A673 (cell line): ENCODE measurements around the gene USP44. TPM values are rescaled to one million over a fixed set of nuclear protein-coding genes. Genes with fewer than 3 reads are reported as not detected.
"Not testable (repeated sequence)": the region's sequence is repeated elsewhere in the genome, so short reads cannot be mapped to it uniquely, and the experiment has no call there.

Source experiments
- BruUV-seq: library from RNA; stranded (reverse); fragments of 400-500 nt; replicated peaks from 2 replicates; lab custom pipeline; 2021; lab: Mats Ljungman, UMichigan
- CTCF ChIA-PET: fragments of 300-600 bp; sonication (Branson Sonifier 250); formaldehyde crosslinking; loops from one replicate; lab custom pipeline; 2022; ENCODE audit warnings: antibody characterized with exemption; lab: Charles Lee
- POLR2A ChIA-PET: fragments of 300-600 bp; sonication (Branson Sonifier 250); formaldehyde crosslinking; loops from one replicate; lab custom pipeline; 2022; ENCODE audit warnings: antibody characterized with exemption; ENCODE audit not compliant: low non-redundant PET; lab: Charles Lee
- DNase-seq: peaks from one replicate; pipeline ENCODE4 v3.0.0-alpha.2; 2015; ENCODE audit warnings: low spot score
- H3K27ac ChIP-seq: fragments of 200-600 bp; sonication (generic); 2 replicates; pipeline ENCODE4 v1.5.1; 2016; ENCODE audit warnings: mixed run types, low read depth, mild to moderate bottlenecking, mixed read lengths, antibody characterized with exemption, low read length; ENCODE audit not compliant: poor library complexity, severe bottlenecking
- H3K27me3 ChIP-seq: fragments of 200-600 bp; sonication (generic); replicated peaks from 2 replicates; pipeline ENCODE4 v1.6.1; 2017; ENCODE audit warnings: mixed run types, low read depth, mild to moderate bottlenecking, mixed read lengths, antibody characterized with exemption, low read length; ENCODE audit not compliant: insufficient read depth, poor library complexity
- H3K36me3 ChIP-seq: fragments of 200-600 bp; sonication (generic); 2 replicates; pipeline ENCODE4 v1.6.1; 2016; ENCODE audit warnings: mixed run types, mild to moderate bottlenecking, mixed read lengths, antibody characterized with exemption, low read length; ENCODE audit not compliant: insufficient read depth, poor library complexity, severe bottlenecking
- H3K4me1 ChIP-seq: fragments of 200-600 bp; sonication (generic); 2 replicates; pipeline ENCODE4 v1.6.1; 2017; ENCODE audit warnings: mixed run types, mild to moderate bottlenecking, mixed read lengths, antibody characterized with exemption, low read length; ENCODE audit not compliant: insufficient read depth, poor library complexity, severe bottlenecking
- H3K4me3 ChIP-seq: fragments of 200-600 bp; sonication (generic); 2 replicates; pipeline ENCODE4 v1.5.1; 2016; ENCODE audit warnings: low read depth, mixed run types, mild to moderate bottlenecking, mixed read lengths, low read length; ENCODE audit not compliant: poor library complexity, severe bottlenecking
- H3K9me3 ChIP-seq: fragments of 200-600 bp; sonication (generic); 2 replicates; pipeline ENCODE4 v1.6.1; 2016; ENCODE audit warnings: mixed run types, low read depth, mild to moderate bottlenecking, mixed read lengths, antibody characterized with exemption, low read length; ENCODE audit not compliant: poor library complexity, severe bottlenecking
- CTCF ChIP-seq: fragments of 300-800, 200-600 bp; sonication (generic); conservative IDR thresholded peaks from 2 replicates; pipeline ENCODE4 v1.5.1; 2017; ENCODE audit warnings: low read depth, mild to moderate bottlenecking, antibody characterized with exemption, low read length, moderate library complexity, mixed read lengths
- EZH2 ChIP-seq: fragments of 200-600 bp; sonication (generic); IDR thresholded peaks from 2 replicates; pipeline ENCODE4 v1.6.1; 2017; ENCODE audit warnings: borderline replicate concordance, low read depth, mild to moderate bottlenecking, mixed read lengths, antibody characterized with exemption, low read length; ENCODE audit not compliant: poor library complexity, severe bottlenecking
- intact Hi-C: fragments of 100-400 bp; cut with micrococcal nuclease; formaldehyde crosslinking; loops from one replicate; pipeline ENCODE4 v1.10.0; 2022; ENCODE audit not compliant: unreplicated experiment
- total RNA-seq: library from RNA; stranded (reverse); gene quantifications from 2 replicates; pipeline ENCODE4 v1.2.3, GENCODE V29; 2021

USP44 gene
- total RNA-seq, 1 experiment from 2014 or later: 7.1 TPM

GRCh38 chr12:95492462-95492861 is 58.8 kb downstream of the USP44 start:
- DNase-seq: no peak
- no peak overlapping the region for H3K27ac ChIP-seq
- CTCF ChIA-PET: no interaction called here
- no peaks in the 10 kb centered on the region for H3K9me3 ChIP-seq
- no peak for TF ChIP-seq EZH2
- no peak for TF ChIP-seq CTCF
- H3K27me3 ChIP-seq: no peaks in the 10 kb centered on the region
- intact Hi-C loops: no loop called here
- POLR2A ChIA-PET: no interaction called here
- no peaks in the 10 kb centered on the region for H3K4me1 ChIP-seq
- H3K36me3 ChIP-seq: peaks cover 69% of the 10 kb centered on the region
- no TSS peak for BruUV-seq
- no peak overlapping the region for H3K4me3 ChIP-seq

GRCh38 chr12:95487024-95487423 is 64.3 kb downstream of the USP44 start:
- H3K4me3 ChIP-seq: no peak overlapping the region
- no peaks in the 10 kb centered on the region for H3K27me3 ChIP-seq
- no TSS peak for BruUV-seq
- no peak for TF ChIP-seq EZH2
- TF ChIP-seq CTCF: no peak
- no peaks in the 10 kb centered on the region for H3K9me3 ChIP-seq
- DNase-seq: no peak
- intact Hi-C loops: no loop called here
- no peak overlapping the region for H3K27ac ChIP-seq
- peaks cover 73% of the 10 kb centered on the region for H3K36me3 ChIP-seq
- POLR2A ChIA-PET: no interaction called here
- CTCF ChIA-PET: no interaction called here
- H3K4me1 ChIP-seq: no peaks in the 10 kb centered on the region

GRCh38 chr12:95484524-95484923 is 66.8 kb downstream of the USP44 start:
- ChIA-PET CTCF (no interaction called here), POLR2A (no interaction called here)
- H3K27me3 ChIP-seq: no peaks in the 10 kb centered on the region
- no peaks in the 10 kb centered on the region for H3K9me3 ChIP-seq
- no peak for DNase-seq
- no peaks in the 10 kb centered on the region for H3K4me1 ChIP-seq
- H3K27ac ChIP-seq: no peak overlapping the region
- TF ChIP-seq EZH2 (no peak), CTCF (no peak)
- H3K4me3 ChIP-seq: no peak overlapping the region
- intact Hi-C loops: no loop called here
- peaks cover 68% of the 10 kb centered on the region for H3K36me3 ChIP-seq
- no TSS peak for BruUV-seq

GRCh38 chr12:95482564-95482963 is 68.7 kb downstream of the USP44 start:
- H3K27me3 ChIP-seq, POLR2A ChIA-PET, H3K27ac ChIP-seq, intact Hi-C loops, H3K9me3 ChIP-seq, BruUV-seq, DNase-seq, H3K4me1 ChIP-seq, CTCF ChIA-PET, H3K4me3 ChIP-seq: not testable (repeated sequence)
- peaks cover 74% of the 10 kb centered on the region for H3K36me3 ChIP-seq
